ENCODE measurements around the gene PDCD2L. TPM values are rescaled to one million over a fixed set of nuclear protein-coding genes. Genes with fewer than 3 reads are reported as not detected.
"Not testable (repeated sequence)": the region's sequence is repeated elsewhere in the genome, so short reads cannot be mapped to it uniquely, and the experiment has no call there.

PDCD2L gene
- total RNA-seq, 1 donor from 2014 or later, result 30.0 TPM

GRCh38 chr19:34386645-34387445 lies 17.4 kb upstream of the PDCD2L start:
- Histone ChIP-seq H3K36me3 (peaks cover 51 to 79% of the 10 kb centered on the region in 2 donors), H3K4me3 (no peak overlapping the region), H3K4me1 (no peaks in the 10 kb centered on the region), H3K27me3 (no peaks in the 10 kb centered on the region), H3K9me3 (no peaks in the 10 kb centered on the region), H3K27ac (no peak overlapping the region)
- no peak for TF ChIP-seq CTCF (IDR thresholded peaks at IDR 0.05)
- no peak for DNase-seq (ENCODE audit: low spot score in 2 of 2)
- intact Hi-C loops (cut with DNase I), result no loop called here

DNA sequence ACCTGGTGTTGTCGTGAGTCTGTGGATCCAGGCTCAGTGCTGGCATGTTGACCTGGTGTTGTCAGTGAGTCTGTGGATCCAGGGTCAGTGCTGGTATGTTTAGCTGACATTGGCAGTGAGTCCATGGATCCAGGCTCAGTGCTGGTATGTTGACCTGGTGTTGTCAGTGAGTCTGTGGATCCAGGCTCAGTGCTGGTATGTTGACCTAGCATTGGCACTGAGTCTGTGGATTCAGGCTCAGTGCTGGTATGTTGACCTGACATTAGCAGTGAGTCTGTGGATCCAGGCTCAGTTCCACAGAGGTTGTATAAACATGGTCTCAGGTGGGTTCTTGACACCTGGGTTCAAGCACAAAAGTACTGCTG lies 16.8 kb upstream of the PDCD2L start:
- no peak for TF ChIP-seq CTCF (IDR thresholded peaks at IDR 0.05)
- Histone ChIP-seq H3K36me3 (peaks cover 45 to 74% of the 10 kb centered on the region in 2 donors), H3K4me1 (no peaks in the 10 kb centered on the region)

DNA sequence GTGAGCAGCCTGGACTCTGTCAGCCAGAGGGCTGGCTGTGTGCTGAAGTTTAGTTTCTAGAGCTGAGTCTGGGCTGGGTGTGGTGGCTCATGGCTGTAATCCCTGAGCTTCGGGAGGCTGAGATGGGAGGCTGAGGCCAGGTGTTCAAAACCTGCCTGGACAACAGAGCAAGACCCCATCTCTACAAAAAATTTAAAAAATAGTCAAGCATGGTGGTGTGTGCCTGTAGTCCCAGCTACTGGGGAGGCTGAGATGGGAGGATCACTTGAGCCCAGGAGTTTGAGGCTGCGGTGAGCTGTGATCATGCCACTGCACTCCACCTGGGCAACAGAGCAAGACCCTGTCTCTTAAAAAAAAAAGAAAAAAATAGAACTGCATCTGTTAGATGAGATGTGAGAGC lies 15.5 kb upstream of the PDCD2L start:
- H3K36me3 ChIP-seq, result peaks cover 32 to 72% of the 10 kb centered on the region in 2 donors
- intact Hi-C loops (cut with DNase I); H3K27ac ChIP-seq; DNase-seq (ENCODE audit: low spot score in 2 of 2); H3K4me3 ChIP-seq; H3K27me3 ChIP-seq; H3K4me1 ChIP-seq; H3K9me3 ChIP-seq: not testable (repeated sequence)

More for the DNA sequence above, 16.8 kb upstream of the PDCD2L start:
- H3K9me3 ChIP-seq, result no peaks in the 10 kb centered on the region
- H3K27me3 ChIP-seq, result no peaks in the 10 kb centered on the region
- H3K4me3 ChIP-seq, result no peak overlapping the region
- no peak for DNase-seq (ENCODE audit: low spot score in 2 of 2)
- intact Hi-C loops (cut with DNase I), result no loop called here
- H3K27ac ChIP-seq, result no peak overlapping the region

DNA sequence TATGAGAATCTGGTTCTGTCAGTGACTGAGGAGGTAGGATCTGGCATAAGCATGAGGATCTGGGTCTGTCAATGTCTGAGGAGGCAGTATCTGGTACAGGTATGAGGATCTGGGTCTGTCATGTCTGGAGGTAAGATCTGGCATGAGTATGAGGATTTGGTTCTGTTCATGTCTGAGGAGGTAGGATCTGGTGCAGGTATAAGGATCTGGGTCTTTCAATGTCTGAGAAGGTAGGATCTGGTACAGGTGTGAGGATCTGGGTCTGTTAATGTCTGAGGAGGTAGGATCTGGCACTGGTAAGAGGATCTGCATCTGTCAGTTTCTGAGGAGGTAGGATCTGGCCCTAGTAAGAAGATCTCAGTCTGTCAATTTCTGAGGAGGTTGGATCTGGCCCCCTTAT lies 12.4 kb upstream of the PDCD2L start:
- H3K4me3 ChIP-seq, result no peak overlapping the region
- no peak for DNase-seq (ENCODE audit: low spot score in 2 of 2)
- no peak for TF ChIP-seq CTCF (IDR thresholded peaks at IDR 0.05)
- peaks cover 31 to 87% of the 10 kb centered on the region in 2 donors for H3K36me3 ChIP-seq
- no peaks in the 10 kb centered on the region for H3K9me3 ChIP-seq
- H3K27ac ChIP-seq, result no peak overlapping the region
- intact Hi-C loops (cut with DNase I), result no loop called here
- H3K27me3 ChIP-seq, result no peaks in the 10 kb centered on the region
- H3K4me1 ChIP-seq, result no peaks in the 10 kb centered on the region

- TF ChIP-seq CTCF (IDR thresholded peaks at IDR 0.05), result no peak
- Histone ChIP-seq H3K9me3 (no peaks in the 10 kb centered on the region), H3K36me3 (peaks cover 38 to 86% of the 10 kb centered on the region in 2 donors), H3K4me3 (no peak overlapping the region), H3K27me3 (no peaks in the 10 kb centered on the region), H3K4me1 (no peaks in the 10 kb centered on the region), H3K27ac (no peak overlapping the region)
- DNase-seq (ENCODE audit: low spot score in 2 of 2), result no peak
- intact Hi-C loops (cut with DNase I), result no loop called here
Observed at GRCh38 chr19:34393031-34393430, 11.2 kb upstream of the PDCD2L start.

DNA sequence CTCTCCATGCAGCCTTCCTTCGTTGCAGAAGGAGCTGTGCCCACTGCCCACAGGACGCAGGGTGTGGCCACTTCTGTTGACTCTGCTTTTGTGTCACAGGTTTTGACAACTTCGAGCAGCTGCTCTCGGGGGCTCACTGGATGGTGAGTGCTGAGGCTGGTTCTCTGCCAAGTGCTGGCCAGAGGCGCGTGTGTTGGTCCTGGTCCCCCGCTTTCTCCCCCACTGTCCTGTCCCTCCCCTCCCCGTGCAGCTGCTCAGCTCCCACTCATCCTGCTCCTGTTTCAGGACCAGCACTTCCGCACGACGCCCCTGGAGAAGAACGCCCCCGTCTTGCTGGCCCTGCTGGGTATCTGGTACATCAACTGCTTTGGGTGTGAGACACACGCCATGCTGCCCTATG lies 10.6 kb upstream of the PDCD2L start:
- Histone ChIP-seq H3K4me1 (no peaks in the 10 kb centered on the region), H3K36me3 (peaks cover 37 to 87% of the 10 kb centered on the region in 2 donors), H3K9me3 (no peaks in the 10 kb centered on the region), H3K27ac (no peak overlapping the region), H3K27me3 (no peaks in the 10 kb centered on the region), H3K4me3 (no peak overlapping the region)
- TF ChIP-seq CTCF (IDR thresholded peaks at IDR 0.05), result no peak
- DNase-seq (ENCODE audit: low spot score in 2 of 2), result no peak
- intact Hi-C loops (cut with DNase I), result no loop called here

Data from ascending aorta (tissue), 2 donors.